Neural cell (in vitro differentiated cells): Measurements from ENCODE around the gene APOBEC3G. TPM values are rescaled to one million over a fixed set of nuclear protein-coding genes. Genes with fewer than 3 reads are reported as not detected.
"Not testable (repeated sequence)": the region's sequence is repeated elsewhere in the genome, so short reads cannot be mapped to it uniquely, and the experiment has no call there.

Experiments
- H2AFZ ChIP-seq: fragments of 200-600, 300-800 bp; sonication (generic), shearing (Covaris generic); 2 replicates; pipeline ENCODE4 v1.6.0; 2014; ENCODE audit warnings: low read depth, mild to moderate bottlenecking, antibody characterized with exemption, low read length, moderate library complexity
- H3F3A ChIP-seq: fragments of 200-600 bp; shearing (Covaris generic); 2 replicates; pipeline ENCODE4 v1.6.1; 2016; ENCODE audit warnings: mild to moderate bottlenecking, moderate library complexity, mixed read lengths, antibody characterized with exemption, low read length; ENCODE audit not compliant: insufficient read depth, poor library complexity, severe bottlenecking
- H3K27ac ChIP-seq: fragments of 200-600, 300-800 bp; sonication (generic), shearing (Covaris generic); 2 replicates; pipeline ENCODE4 v1.5.1; 2014; ENCODE audit warnings: mild to moderate bottlenecking, low read length, moderate library complexity
- H3K27me3 ChIP-seq: fragments of 300-800, 200-600 bp; sonication (generic), shearing (Covaris generic); 2 replicates; pipeline ENCODE4 v1.6.0; 2014; ENCODE audit warnings: mild to moderate bottlenecking, low read depth, low read length, moderate library complexity; ENCODE audit not compliant: insufficient read depth
- H3K36me3 ChIP-seq: fragments of 300-800, 200-600 bp; sonication (generic), shearing (Covaris generic); 2 replicates; pipeline ENCODE4 v1.5.1; 2014; ENCODE audit warnings: mild to moderate bottlenecking, antibody characterized with exemption, low read length, moderate library complexity; ENCODE audit not compliant: insufficient read depth
- H3K4me2 ChIP-seq: fragments of 300-800, 200-600 bp; sonication (generic), shearing (Covaris generic); 2 replicates; pipeline ENCODE4 v1.6.0; 2014; ENCODE audit warnings: mild to moderate bottlenecking, low read length
- H3K4me3 ChIP-seq: fragments of 300-800, 200-600 bp; sonication (generic), shearing (Covaris generic); 2 replicates; pipeline ENCODE4 v1.5.1; 2014; ENCODE audit warnings: mild to moderate bottlenecking, low read length, moderate library complexity
- H3K79me2 ChIP-seq: fragments of 200-600 bp; shearing (Covaris generic); replicated peaks from 2 replicates; pipeline ENCODE4 v1.6.0; 2014; ENCODE audit warnings: mild to moderate bottlenecking, low read length, moderate library complexity; ENCODE audit not compliant: insufficient read depth
- H3K9ac ChIP-seq: fragments of 300-800, 200-600 bp; sonication (generic), shearing (Covaris generic); 2 replicates; pipeline ENCODE4 v1.6.1; 2016; ENCODE audit warnings: mild to moderate bottlenecking, low read length, mixed read lengths
- H3K9me2 ChIP-seq: fragments of 200-600 bp; shearing (Covaris generic); 2 replicates; pipeline ENCODE4 v1.6.1; 2016; ENCODE audit warnings: mild to moderate bottlenecking, low read length, mixed read lengths; ENCODE audit not compliant: insufficient read depth
- H3K9me3 ChIP-seq: fragments of 200-600, 300-800 bp; sonication (generic), shearing (Covaris generic); 2 replicates; pipeline ENCODE4 v1.6.1; 2016; ENCODE audit warnings: mild to moderate bottlenecking, mixed run types, low read length, moderate library complexity, mixed read lengths
- H4K20me1 ChIP-seq: fragments of 200-600 bp; shearing (Covaris generic); 2 replicates; pipeline ENCODE4 v1.6.1; 2016; ENCODE audit warnings: mild to moderate bottlenecking, mixed run types; ENCODE audit not compliant: insufficient read depth
- CTCF ChIP-seq: fragments of 450-650 bp; IDR thresholded peaks from 2 replicates; pipeline ENCODE4 v1.5.1; 2014; ENCODE audit warnings: antibody characterized with exemption, mild to moderate bottlenecking, moderate library complexity; ENCODE audit not compliant: poor library complexity, severe bottlenecking
- EP300 ChIP-seq: fragments of 450-650 bp; conservative IDR thresholded peaks from 2 replicates; pipeline ENCODE4 v1.6.1; 2014; ENCODE audit warnings: antibody characterized with exemption, mild to moderate bottlenecking, moderate library complexity; ENCODE audit not compliant: poor library complexity, severe bottlenecking
- EZH2 ChIP-seq: fragments of 200-600, 300-800 bp; shearing (Covaris generic), sonication (generic); IDR thresholded peaks from 2 replicates; pipeline ENCODE4 v1.6.1; 2014; ENCODE audit warnings: antibody characterized with exemption, low read length, borderline replicate concordance, mild to moderate bottlenecking; ENCODE audit not compliant: insufficient read depth, poor library complexity, severe bottlenecking
- MXI1 ChIP-seq: fragments of 450-650 bp; conservative IDR thresholded peaks from 2 replicates; pipeline ENCODE4 v1.6.1; 2014; ENCODE audit warnings: antibody characterized with exemption, mild to moderate bottlenecking; ENCODE audit not compliant: poor library complexity, severe bottlenecking
- POLR2AphosphoS5 ChIP-seq: IDR thresholded peaks from 2 replicates; pipeline ENCODE4 v1.6.1; 2012
- RAD21 ChIP-seq: fragments of 450-650 bp; conservative IDR thresholded peaks from 2 replicates; pipeline ENCODE4 v1.6.1; 2014; ENCODE audit warnings: antibody characterized with exemption, mild to moderate bottlenecking, moderate library complexity
- TAF1 ChIP-seq: IDR thresholded peaks from 2 replicates; pipeline ENCODE4 v1.6.1; 2012; ENCODE audit warnings: low read depth
- polyA plus RNA-seq: library from polyadenylated mRNA; depleted of rRNA; stranded (reverse); fragments of >200 nt; gene quantifications from 2 replicates; pipeline ENCODE4 v1.2.3, GENCODE V29; 2014

The APOBEC3G gene
- polyA plus RNA-seq, 1 donor from 2014 or later = not detected

DNA sequence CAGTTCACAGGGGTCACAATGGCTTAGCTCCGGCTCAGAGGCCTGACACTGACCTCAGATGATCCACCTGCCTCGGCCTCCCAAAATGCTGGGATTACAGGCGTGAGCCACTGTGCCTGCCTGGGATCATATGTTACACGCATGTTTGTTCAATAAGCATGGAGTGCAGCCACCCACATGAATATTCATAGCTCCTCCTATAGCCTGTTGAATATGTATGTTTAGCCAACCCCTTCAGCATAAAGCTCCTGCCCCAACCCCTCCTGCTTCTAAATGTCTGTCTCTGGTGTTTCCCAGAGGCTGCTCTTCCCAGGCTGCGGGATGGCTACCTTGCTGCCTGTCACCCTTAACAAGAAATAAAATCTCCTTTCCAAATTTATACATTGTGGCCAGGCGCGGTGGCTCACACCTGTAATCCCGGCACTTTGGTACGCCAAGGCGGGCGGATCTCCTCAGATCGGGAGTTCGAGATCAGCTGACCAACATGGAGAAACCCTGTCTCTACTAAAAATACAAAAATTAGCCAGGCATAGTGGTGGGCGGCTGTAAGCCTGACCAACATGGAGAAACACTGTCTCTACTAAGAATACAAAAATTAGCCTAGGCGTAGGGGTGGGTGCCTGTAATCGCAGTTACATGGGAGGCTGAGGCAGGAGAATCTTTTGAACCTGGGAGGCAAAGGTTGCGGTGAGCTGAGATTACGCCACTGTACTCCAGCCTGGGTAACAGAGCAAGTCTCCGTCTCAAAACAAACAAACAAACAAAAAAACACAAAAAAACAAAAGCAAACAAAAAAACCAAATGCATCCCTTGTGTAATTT lies 37.6 kb upstream of the APOBEC3G start:
- no peak overlapping the region for H3K4me3 ChIP-seq
- H3K36me3 ChIP-seq = no peaks in the 10 kb centered on the region
- TF ChIP-seq EP300 = no peak
- TF ChIP-seq CTCF = no peak
- no peak for TF ChIP-seq TAF1
- TF ChIP-seq RAD21 = no peak
- TF ChIP-seq MXI1 = no peak
- TF ChIP-seq EZH2 = no peak
- TF ChIP-seq POLR2AphosphoS5 = no peak
- no peaks in the 10 kb centered on the region for H3K79me2 ChIP-seq
- H3K9ac ChIP-seq = no peak overlapping the region
- H3K27ac ChIP-seq = no peak overlapping the region
- H3K9me2 ChIP-seq = no peaks in the 10 kb centered on the region
- no peaks in the 10 kb centered on the region for H3K9me3 ChIP-seq
- H4K20me1 ChIP-seq = no peaks in the 10 kb centered on the region
- no peak overlapping the region for H2AFZ ChIP-seq
- H3K4me2 ChIP-seq = no peak overlapping the region
- H3F3A ChIP-seq = no peaks in the 10 kb centered on the region
- H3K27me3 ChIP-seq = no peaks in the 10 kb centered on the region

- not testable (repeated sequence) for H3F3A ChIP-seq, H4K20me1 ChIP-seq, H3K9ac ChIP-seq, H3K79me2 ChIP-seq, H3K9me3 ChIP-seq, H3K4me2 ChIP-seq, H2AFZ ChIP-seq, H3K27me3 ChIP-seq, H3K4me3 ChIP-seq, H3K27ac ChIP-seq, H3K36me3 ChIP-seq, H3K9me2 ChIP-seq
Observed at GRCh38 chr22:39040155-39040537, 36.9 kb upstream of the APOBEC3G start.

DNA sequence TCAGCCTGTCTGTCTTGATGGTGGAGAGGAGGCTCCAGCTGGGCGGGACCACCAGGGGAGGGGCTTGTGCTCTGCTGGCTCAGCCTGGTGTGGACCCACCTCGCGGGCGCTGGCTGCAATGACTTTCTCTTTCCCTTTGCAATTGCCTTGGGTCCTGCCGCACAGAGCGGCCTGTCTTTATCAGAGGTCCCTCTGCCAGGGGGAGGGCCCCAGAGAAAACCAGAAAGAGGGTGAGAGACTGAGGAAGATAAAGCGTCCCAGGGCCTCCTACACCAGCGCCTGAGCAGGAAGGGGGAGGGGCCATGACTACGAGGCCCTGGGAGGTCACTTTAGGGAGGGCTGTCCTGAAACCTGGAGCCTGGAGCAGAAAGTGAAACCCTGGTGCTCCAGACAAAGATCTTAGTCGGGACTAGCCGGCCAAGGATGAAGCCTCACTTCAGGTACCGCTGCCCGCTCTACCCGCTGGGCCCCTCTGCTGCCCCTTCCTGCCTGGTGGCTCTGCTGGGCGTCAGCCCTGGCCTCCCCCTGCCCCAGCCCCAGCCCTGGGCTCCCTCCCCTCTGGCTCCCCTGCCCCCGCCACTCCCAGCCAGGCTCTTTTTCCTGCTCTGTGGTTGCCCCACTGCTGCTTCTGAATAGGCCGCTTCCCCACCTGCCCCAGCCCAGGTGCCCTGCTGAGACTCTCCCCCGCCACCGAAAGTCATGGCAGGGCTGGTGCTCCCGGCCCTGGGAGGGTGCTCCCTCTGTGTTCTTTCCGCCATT lies 36.4 kb upstream of the APOBEC3G start, which contains the start of gene APOBEC3F:
APOBEC3F (plus strand) TSS at position 327 of the 759 bp plus-strand sequence; CDS start at position 424, 97 bp downstream.
- H3K9ac ChIP-seq, H3K79me2 ChIP-seq, H3K9me2 ChIP-seq, H3K27me3 ChIP-seq, H3F3A ChIP-seq, H3K36me3 ChIP-seq, H4K20me1 ChIP-seq, H3K9me3 ChIP-seq, H2AFZ ChIP-seq, H3K4me3 ChIP-seq, H3K27ac ChIP-seq, H3K4me2 ChIP-seq: not testable (repeated sequence)
